SH-SY5Y (cell line): ENCODE results near the gene MYMK.

Experiments used
- GATA2 ChIP-seq: IDR thresholded peaks from 2 replicates; pipeline ENCODE4 v1.6.1; 2011; ENCODE audit warnings: mild to moderate bottlenecking, low read depth, low read length
- GATA3 ChIP-seq: IDR thresholded peaks from 2 replicates; pipeline ENCODE4 v1.6.1; 2011; ENCODE audit warnings: low read depth, mild to moderate bottlenecking, low read length, moderate library complexity

DNA sequence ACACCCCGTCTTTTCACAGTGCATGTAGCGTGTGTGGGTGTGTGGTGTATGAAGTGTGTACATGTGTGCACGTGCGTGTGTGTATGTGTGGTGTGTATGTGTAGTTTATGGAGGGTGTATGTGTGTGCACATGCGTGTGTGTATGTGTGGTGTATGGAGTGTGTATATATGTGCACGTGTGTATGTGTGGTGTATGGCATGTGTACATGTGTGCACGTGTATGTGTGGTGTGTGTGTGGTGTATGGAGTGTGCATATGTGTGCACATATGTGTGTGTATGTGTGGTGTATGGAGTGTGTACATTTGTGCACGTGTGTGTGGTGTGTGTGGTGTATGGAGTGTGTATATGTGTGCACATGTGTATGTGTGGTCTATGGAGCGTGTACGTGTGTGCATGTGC lies 13.2 kb downstream of the MYMK start:
- no peak for TF ChIP-seq GATA2
- TF ChIP-seq GATA3 = no peak
